Measurements from ENCODE around the gene C13orf46.

GRCh38 chr13:113996081-113996911 is 22.4 kb upstream of the C13orf46 start:
- TF ChIP-seq CTCF (IDR thresholded peaks at IDR 0.05) (no peak), EZH2 (IDR thresholded peaks at IDR 0.05) (no peak), EZH2phosphoT487 (IDR thresholded peaks at IDR 0.05) (no peak)
